GM19025 (cell line): Measurements from ENCODE around the gene KRT8.

Experiments used
- ATAC-seq: cut with Tn5 transposase; IDR thresholded peaks from one replicate; pipeline ENCODE4 v1.9.1; 2021; ENCODE audit warnings: mild to moderate bottlenecking, low read depth, moderate library complexity; ENCODE audit not compliant: unreplicated experiment

Gene KRT8

DNA sequence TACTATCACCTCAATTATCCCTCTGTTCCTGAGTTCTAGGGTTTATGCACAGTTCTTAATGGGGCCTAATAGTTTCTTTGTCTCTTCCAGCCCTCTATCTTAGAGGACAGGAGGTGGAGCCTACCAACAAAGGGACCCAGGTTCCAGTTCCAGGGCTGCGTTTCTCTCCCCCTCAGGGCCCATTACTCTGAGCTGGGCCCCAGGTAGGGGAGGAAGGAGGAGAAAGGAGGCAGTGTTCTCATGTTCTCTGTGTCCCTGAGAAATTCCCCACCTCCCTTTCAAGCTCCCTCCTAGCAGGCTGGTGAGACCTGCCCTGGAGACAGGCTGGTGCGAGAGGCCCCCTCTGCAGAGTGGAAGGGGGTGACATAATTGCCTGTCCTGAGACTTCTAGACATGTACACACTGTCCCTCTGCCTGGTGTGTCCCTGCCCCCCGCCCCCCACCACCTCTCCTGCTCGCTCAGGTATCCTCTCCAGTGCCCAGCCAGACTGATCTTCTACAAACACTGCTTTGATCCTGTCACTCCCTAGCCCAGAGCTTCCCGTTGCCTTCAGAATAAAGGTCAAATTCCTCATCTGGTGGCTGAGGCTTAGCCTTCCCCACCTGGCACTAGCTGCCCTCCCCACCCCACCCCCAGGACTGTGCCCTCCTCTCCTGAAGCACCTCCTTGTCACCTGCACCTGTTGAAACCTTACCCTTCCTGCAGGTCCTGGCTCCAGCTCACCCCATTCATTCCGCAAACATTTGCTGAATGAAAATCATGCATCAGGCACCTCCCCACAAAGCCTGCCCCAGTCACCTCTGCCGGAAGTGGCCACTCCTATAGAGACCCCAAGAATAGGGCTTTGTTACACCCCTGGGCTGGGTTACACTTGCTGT, 21.1 kb upstream of the KRT8 start:
- no peak for ATAC-seq

DNA sequence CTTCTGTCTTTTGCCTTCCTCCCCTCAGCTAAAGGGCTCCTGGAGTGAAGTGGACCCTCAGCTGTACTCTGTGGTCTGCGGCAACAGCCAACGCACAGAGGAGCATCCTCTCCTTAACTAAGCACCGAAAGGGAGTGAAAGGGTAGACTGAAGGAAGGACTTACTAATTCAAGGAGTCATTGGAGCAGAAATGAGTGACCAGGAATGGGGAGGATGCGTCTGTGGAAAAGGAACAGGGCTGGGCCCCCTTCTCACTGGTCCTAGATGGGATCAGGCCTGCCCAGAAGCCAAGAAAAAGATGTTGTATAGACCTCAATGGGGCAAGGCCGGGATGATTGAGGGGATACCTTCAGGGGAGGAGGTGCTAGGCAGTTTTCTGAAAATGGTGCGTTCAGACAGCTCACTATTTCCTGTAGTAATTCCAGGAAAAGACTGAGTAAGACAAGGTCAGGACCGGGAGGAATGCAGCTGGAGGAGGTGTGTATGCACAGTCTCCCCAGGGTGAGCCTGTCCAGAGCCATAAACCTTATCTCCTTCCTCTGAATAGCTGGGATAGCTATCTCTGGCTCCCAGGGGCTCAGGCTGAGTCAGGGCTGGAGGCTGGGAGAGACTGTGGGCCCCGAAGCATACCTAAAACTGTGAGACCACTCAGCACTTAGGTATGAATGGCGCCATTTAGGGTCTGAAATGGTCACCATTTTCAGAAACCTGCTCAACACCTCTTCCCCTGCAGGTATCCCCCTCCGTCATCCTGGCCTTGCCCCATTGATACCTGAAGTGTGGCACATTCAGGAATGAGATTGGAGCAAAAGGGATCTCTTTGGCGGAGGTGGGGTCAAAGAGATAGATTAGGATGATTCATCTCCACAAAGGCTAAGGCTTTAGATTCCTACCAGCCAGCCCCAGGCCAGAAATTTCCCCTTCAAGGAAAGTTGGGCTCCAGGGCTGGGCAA, 20.2 kb upstream of the KRT8 start:
- ATAC-seq = no peak

DNA sequence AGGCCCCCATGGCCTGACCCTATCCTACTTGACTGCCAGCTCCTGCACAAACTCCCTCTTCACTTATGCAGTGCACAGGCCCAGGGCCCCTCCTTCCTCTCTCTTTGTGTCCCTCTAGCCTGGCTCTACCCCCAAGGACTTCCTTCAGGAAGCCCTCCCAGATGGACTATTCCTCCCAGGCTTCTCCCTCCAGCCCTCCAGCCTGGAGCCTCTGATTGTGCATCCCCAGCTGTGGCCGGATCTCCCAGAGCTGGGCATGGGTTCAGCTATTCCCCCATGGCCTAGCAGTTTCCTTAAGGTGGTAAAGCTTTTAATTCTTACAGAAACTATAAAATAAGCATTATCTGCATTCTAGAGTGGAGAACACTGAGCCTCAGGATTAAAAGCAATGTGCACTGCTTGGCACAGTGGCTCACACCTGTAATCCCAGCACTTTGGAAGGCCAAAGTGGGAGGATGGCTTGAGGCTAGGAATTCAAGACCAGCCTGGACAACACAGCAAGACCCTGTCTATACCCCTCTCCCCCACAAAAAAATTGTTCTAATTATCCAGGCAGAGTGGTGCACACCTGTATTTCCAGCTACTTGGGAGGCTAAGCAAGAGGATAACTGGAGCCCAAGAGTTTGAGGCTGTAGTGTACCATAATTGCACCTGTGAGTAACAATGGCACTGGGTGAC, 16.8 kb upstream of the KRT8 start:
- ATAC-seq = no peak

DNA sequence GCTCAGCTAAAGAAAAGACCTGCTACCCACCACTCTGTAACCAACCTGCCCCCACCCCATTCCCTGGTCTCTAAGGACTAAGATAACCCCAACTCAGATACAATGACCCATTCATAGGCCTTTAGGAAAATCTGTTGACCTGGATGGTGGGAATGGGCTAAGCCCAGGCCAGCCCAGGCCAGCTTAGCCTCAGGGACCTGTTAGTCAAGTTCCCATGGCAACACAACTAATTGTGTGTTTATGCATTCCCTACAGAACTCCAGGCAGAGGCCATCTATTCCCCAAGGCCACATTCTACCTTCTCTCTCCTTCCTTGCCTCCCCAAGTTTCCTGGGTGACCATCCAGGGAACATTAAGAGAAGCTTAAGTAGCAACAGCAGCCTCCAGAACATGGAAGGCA, 16.1 kb upstream of the KRT8 start:
- no peak for ATAC-seq

DNA sequence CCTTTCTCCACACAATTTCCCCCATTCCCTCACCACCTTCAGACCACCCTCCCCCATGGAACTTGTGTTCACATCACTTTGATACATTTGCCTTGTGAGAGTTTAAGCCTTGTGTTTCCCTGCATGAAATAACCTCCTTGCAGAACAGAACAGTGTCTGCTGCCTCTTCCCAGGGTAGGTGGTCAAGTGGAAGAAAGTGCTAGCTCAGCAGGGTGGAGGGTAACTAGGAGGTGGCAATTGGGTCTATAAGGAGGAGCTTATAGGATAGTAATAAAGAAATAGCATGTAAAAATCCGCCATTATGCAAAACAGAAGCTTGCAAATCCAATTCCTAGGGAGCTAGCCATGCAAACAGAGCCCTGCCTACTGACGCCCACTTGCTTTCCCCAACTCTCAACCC, 13.9 kb upstream of the KRT8 start:
- ATAC-seq = no peak

DNA sequence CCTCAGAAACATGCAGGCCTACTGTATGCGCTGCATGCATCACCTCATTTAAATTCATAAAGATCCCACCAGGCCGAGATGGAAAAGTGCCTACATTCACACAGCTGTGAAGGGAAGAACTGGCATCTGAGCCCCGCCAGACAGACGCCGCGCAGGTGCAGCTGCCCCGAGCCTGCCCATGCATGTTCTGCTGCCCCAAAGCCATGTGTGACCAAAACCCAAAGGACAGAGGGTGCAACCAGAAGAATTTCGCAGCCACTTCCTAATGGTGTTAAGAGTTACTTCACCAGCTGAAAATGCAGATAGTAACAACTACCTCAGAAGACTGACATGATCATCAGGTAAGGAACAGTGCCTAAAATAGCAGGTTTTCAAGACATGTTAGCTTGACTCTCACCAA, 13.5 kb upstream of the KRT8 start:
- ATAC-seq = no peak

DNA sequence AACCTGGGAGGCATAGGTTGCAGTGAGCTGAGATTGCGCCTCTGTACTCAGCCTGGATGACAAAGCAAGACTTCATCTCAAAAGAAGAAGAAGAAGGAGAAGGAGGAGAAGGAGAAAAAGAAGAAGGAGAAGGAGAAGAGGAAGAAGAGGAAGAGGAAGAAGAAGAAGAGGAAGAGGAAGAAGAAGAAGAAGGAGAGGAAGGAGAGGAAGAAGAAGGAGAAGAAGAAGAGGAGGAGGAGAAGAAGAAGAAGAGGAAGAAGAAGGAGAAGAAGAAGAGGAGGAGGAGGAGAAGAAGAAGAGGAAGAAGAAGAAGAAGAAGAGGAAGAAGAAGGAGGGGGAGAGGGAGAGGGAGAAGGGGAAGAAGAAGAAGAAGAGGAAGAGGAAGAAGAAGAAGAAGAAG, 12.9 kb upstream of the KRT8 start:
- no peak for ATAC-seq

DNA sequence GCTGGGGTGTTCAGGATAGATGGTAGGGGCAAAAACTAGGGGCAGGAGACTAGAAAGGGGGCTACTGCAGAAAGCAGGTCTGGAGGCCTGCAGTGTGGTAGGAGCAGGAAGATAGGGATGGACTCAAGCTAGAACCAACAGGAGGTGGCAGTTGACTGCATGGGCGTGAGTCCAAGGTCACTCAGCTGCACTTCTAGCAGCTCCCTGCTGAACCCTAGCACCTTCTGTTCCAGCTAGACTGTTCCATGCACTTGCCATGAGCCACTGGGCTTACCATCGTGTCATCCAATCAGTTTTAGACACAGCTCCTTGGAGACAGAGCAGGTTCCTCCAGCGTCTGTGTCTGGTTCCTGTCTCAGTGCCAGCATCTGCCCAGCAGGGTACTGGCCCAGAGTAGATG, 11.3 kb upstream of the KRT8 start:
- no peak for ATAC-seq

DNA sequence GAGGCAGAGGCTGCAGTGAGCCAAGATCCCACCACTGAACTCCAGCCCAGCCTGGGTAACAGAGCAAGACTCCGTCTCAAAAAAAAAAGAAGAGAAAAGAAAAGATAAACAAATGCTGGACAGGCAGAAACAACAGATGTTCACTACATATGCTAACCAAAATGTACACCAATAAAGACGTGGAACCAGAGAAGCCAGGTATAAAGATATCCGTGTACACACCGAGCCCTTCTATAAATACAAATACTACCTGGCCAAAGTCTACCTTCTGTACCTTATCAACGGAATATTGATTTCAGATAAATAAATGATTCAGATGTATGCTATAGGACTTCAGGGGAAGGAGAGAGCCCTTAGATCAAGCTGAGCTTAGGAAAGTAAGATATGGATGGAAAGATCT, 10.8 kb upstream of the KRT8 start:
- ATAC-seq = no peak

DNA sequence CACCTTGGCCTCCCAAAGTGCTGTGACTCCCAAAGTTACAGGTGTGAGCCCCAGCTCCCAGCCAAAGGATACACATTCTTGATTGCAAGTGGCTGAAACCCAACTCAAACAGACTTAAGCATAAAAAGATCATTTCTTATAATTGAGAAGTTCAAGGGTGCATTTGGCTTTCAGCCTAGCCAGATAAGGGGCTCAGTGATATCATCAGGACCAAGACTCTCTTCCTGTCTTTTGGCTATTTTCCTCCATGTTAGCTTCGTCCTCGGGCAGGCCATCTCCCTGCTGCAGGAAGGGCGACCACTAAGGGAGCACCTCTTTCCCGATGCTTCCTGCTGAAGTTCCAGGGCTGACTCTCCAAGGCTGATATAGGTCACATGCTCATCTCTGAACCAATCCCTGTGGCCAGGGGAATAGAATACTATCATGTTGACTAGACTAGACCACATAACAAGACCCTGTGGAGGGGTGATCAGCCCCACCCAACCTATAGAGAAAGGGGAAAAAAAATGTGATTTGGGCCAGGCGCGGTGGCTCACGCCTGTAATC, 9.8 kb upstream of the KRT8 start:
- ATAC-seq = no peak

DNA sequence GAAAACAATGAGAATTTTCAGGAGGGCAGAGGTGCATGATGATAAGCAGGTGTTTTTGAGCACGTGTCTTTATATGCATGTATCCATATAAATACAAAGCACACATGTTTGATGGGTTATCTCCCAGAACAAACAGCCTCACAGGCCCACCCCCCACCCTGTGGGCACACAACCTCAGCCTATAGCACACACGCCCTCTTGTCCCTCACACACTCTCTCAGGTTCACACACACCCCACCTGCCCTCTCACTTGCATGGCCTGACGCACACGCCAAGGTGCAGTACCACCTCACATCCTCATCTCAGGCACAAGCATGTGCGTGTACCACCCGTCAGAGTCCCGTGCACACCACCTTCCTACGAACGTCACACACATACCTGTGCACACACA, 8.6 kb upstream of the KRT8 start:
- ATAC-seq = no peak

DNA sequence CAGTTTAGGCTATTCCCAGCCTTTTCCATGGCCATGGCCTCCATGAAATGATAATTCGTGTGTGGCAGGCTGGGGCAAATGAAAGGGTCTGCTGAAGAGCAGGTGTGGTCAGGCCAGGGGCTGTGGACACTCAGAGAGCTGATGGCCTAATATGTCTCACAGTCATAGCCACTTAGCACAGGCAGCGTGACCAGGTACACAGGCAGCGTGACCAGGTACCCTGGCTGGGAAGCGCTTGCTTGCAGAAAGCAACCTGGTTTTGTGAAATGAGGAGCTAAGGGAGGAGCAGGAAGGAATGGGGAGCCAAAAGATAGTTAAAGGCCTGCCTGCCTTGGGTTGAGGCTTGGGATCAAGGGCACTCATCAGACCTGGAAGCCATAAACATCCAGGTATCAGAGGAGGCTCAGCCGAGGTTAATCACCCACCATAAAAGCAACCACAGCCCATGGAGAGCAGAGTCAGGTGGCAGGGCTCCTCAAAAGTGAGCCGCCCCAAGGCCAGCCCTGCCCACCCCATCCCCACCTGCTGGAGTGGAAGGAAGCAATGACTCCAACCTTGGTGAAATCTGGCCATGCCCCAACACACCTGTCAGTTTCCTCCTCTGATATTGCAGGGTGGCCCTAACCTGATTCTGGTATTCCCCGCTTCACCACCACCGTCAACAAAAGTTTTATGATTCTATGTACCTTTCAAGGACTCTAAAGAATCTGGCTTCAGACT, 8.0 kb upstream of the KRT8 start:
- no peak for ATAC-seq

DNA sequence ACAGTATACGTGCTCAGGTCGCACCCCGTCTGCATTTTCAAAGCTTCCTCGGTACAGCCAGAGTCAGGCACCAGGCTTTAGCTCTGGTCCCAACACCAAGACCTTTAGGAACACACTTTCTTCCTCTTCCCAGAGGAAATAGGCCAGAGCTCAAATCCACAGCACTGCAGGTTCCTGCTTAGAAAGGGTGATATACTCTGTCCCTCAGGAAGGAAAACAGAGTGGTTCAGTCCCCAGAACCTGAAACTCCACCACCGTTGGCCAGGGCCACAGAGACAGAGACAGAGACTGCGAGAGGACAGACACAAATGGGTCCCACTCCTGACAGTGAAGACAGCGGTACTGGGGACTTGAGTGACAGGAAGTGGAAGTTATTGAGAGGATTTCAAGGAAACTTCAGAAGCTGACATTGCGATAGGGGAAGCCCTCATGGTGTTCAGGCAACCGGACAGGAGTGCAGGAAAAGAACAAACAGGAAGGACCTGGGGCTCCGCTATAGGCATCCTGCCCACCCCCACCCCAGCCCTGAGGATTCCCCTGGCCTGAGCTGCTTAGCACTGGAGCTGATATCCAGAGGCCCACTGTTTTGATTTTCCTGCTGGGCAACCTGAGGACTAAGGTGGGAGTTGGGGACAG, 5.5 kb upstream of the KRT8 start:
- ATAC-seq = no peak

DNA sequence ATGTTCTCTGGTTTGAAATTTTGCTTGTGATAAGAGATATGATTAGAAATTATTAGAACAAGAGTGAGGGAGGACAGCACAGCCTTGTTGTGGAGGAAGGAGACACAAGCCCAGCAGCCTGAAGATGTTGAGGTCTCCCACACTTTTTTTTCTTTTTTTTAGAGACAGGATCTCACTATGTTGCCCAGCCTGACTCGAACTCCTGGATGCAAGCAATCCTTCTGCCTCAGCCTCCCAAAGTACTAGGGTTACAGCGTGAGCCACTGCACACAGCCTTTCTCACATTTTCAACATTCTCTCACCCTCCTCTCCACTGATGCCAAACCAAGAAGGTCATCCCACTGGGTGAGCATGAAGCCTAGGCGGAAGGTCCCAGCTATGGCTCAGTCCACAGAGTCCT, 4.9 kb upstream of the KRT8 start:
- ATAC-seq = no peak

DNA sequence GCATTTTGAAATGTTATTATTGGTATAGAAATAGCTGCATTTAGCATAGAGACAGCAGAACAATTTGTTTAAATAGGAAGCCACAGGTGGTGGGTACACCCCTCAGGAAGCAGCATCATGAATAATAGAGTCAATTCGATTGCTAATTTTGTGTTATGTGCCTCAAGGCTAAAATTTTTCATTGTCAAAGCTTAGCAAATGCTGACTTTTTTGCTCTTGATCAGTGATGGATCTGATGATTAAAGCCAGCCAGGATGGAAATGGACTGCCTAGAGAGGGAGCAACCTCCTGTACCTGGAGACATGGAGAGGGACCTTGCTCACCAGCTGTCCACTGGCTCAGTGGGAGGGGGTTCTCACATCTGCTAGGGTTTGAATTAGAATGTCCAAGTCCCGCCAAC, 4.5 kb upstream of the KRT8 start:
- ATAC-seq = no peak

DNA sequence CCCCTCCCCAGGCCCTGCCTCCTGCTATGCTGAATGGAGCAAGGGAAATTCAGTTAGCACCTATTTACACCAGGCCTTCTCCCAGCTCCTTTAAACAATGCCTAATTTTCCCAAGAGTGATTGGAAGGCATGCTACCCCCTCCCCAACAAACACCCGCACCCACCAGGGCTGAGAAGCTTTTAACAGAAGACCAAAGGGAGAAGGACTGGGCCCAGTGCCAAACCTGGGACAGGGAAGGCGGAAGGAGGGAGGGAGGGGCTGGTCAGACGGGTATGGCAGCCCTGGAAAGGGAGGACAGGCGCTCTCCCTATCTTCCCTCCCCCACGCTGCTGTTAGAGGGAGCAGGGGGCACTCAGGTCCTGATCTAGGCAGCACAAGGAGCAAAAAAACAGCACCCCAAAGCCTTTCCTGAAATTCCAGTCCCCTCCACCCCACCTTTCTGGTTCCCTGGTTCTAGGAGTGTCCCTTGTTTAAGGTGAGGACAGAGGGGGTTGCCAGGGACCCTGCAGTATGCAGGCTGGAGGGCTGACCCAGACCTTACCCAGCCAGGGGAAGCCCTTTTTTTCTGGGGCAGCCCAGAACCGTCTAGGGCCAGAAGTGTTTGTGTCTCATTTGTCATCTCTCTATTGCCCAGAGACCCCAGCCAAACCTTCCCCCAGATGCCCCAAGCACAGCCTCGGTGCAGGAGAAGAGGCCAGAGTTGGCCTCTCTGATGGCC, 2.4 kb upstream of the KRT8 start:
- no peak for ATAC-seq

DNA sequence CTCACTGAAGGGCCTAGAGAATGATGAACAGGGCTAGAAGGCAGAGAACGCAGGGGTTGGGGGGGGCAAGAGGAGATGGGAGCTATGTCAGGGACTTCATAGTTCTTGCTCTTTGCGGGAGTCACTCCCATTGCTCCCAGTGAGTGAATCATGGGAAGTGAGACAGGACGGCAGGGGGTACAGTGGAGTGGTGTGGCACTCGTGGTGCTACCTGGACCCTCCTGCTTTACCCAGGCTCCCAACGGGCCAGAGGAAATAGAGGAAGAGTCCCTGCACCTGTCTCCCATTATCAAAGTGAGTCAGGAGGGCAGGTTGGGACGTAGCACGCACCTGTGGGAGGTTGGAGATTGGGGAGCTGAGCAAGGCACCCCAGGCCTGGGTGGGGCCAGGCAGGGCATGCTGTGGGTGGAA, 1.3 kb upstream of the KRT8 start:
- no peak for ATAC-seq

DNA sequence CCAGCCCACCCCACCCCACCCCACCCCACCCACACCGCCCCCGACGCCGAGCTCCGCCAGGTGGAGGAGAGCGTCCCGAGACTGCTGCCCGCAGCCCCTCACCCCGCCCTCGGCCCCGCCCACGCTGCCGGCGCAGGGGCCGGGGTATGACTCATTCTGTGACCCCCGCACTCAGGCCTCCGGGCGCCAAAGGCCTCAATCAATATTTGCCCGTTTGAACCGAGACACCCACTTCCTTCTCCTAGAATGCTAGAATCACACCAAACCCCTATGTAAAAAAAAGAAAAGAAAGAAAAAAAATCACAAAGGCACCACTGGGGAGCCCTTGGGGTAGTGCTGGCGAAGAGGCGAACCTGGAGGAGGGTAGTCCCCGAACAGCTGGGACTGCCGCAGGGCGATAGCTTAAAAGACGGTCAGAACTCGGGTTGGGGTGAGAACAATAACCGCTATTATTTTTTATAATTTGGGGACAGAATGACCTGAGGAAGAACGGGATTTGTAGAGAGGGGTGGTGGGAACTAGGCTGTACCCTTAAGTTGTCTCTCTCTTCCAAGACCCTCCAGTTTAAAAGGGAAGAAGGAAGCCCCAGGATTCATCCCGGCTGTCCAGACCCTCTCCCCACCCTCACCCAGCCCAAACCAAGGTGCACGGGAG, 894 bp downstream of the KRT8 start:
- ATAC-seq = no peak
